PFSK-1 (cell line): ENCODE measurements around the gene SRPK3.

Source experiments
- FOXP2 ChIP-seq: optimal IDR thresholded peaks from 2 replicates; pipeline ENCODE3; 2011; ENCODE audit warnings: borderline replicate concordance, control low read depth, inconsistent platforms; ENCODE audit not compliant: insufficient read depth; ENCODE audit errors: extremely low read length, extremely low read depth
- POLR2AphosphoS5 ChIP-seq: IDR thresholded peaks from 2 replicates; pipeline ENCODE4 v1.6.1; 2012; ENCODE audit warnings: low read depth, mild to moderate bottlenecking, control low read depth, low read length, moderate library complexity
- REST ChIP-seq, 2 experiments: IDR thresholded peaks; 2 replicates each; pipeline versions ENCODE4 v1.6.1 to v1.8.0; 2011 to 2012; ENCODE audit warnings: low read depth in 2 of 2, low read length in 2 of 2, control low read depth in 1 of 2, inconsistent platforms in 1 of 2, mild to moderate bottlenecking in 1 of 2, moderate library complexity in 1 of 2; ENCODE audit not compliant: insufficient read depth in 1 of 2
- SIN3A ChIP-seq: IDR thresholded peaks from 2 replicates; pipeline ENCODE4 v1.6.1; 2012; ENCODE audit warnings: mild to moderate bottlenecking, low read length, moderate library complexity, borderline replicate concordance; ENCODE audit not compliant: insufficient read depth
- TAF1 ChIP-seq: IDR thresholded peaks from 2 replicates; pipeline ENCODE4 v1.6.1; 2012; ENCODE audit warnings: low read length, control low read depth, borderline replicate concordance; ENCODE audit not compliant: insufficient read depth

The SRPK3 gene

GRCh38 chrX:153803211-153804099 is 22.6 kb downstream of the SRPK3 start:
- TF ChIP-seq TAF1: no peak
- TF ChIP-seq POLR2AphosphoS5: no peak
- TF ChIP-seq FOXP2: no peak
- TF ChIP-seq REST (IDR thresholded peaks at IDR 0.05; ENCODE audit: insufficient read depth in 1 of 2, low read depth in 2 of 2, low read length in 2 of 2): no peak
- TF ChIP-seq SIN3A: no peak

DNA sequence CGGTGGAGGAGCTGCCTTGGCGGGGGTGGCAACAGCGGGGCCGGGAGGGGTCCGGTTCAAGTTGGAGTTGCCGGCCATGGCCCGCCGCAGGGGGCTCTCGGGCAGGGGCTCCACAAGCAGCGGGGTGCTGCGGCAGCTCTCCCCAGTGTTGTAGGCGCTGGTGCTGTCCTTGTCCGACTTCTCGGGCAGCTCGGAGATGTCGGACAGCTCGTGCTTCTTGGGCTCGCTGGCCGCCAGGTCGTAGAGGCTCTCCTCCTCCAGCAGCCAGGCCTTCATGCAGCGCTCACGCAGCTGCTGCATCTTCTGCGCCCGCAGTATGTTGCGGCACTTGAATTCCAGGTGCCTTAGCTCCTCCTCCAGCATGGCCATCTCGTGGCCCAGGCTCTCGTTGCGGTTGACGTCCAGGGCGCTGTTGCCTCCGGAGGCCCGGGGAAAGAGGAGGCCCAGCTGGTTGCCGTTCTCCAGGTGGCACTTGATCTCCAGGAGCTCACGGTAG is 23.3 kb downstream of the SRPK3 start:
- TF ChIP-seq FOXP2 (no peak), REST (IDR thresholded peaks at IDR 0.05; ENCODE audit: insufficient read depth in 1 of 2, low read depth in 2 of 2, low read length in 2 of 2) (no peak), TAF1 (no peak), SIN3A (no peak), POLR2AphosphoS5 (no peak)

DNA sequence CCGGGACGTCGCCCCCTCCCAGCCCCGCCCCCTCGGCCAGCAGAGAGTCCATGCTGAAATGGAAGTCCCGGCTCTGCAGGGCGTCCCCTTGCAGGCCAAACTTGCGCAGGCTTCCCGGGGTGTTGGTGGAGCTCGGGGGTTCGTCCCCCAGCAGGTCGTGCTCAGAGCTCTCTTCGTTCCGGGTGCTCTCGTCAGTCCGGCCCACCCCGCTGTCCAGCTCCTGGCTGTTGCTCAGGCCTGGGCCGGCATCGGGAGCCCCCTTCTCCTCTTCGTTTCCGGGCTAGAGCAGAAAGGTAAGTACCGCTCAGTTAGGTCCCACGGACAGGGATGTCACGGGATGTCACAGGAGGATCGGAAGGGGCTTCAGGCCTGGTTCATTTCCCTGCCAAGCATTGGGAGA is 23.8 kb downstream of the SRPK3 start:
- TF ChIP-seq SIN3A: no peak
- no peak for TF ChIP-seq POLR2AphosphoS5
- TF ChIP-seq REST (IDR thresholded peaks at IDR 0.05; ENCODE audit: insufficient read depth in 1 of 2, low read depth in 2 of 2, low read length in 2 of 2): no peak

DNA sequence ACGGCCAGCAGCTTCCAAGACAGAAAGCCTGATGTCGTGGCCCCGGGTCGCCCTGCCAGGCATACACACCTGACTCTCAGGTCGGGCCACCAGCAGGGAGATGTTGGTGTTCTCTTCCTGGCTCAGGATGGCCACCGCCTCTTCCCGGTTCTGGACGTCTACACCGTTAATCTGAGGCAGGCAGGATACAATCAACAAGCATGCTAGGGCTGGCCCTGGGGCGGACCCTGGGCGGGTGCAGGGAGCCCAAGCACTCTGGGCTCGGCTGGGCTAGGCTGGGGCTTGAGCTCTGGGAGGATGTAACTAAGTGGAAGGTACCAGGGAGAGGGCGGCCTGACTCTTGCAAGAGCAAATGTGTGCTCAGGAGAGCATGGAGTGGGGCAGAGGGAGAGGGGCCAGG is 24.6 kb downstream of the SRPK3 start:
- no peak for TF ChIP-seq TAF1
- TF ChIP-seq POLR2AphosphoS5: no peak

- TF ChIP-seq SIN3A (no peak), FOXP2 (no peak), POLR2AphosphoS5 (no peak), TAF1 (no peak), REST (IDR thresholded peaks at IDR 0.05; ENCODE audit: insufficient read depth in 1 of 2, low read depth in 2 of 2, low read length in 2 of 2) (no peak)
Measured at GRCh38 chrX:153806999-153807575, 26.2 kb downstream of the SRPK3 start.
